Femur (tissue), 1 donor: ENCODE results near the gene PTPRG.

Source experiments
- DNase-seq: peaks from one replicate; pipeline ENCODE4 v3.0.0-alpha.2; 2017

PTPRG gene

DNA sequence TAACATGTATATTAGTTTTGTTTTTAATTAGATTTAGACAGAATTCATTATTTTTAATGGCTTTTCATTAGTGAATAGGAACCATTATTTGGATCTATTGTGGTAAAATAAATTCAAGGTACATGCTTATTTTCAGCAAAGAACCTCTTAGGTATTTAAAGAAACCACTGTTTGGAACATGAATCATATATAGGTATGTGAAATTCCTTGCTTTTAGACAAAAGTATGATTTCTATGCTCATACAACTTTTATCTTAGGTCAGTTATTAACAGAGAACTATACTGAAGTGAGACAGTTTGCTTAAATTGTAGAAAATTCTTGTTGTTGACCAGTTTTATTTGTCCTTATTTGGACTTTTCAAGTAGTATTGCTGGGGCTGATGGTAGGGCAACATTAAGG lies 422.1 kb downstream of the PTPRG start:
- no peak for DNase-seq

DNA sequence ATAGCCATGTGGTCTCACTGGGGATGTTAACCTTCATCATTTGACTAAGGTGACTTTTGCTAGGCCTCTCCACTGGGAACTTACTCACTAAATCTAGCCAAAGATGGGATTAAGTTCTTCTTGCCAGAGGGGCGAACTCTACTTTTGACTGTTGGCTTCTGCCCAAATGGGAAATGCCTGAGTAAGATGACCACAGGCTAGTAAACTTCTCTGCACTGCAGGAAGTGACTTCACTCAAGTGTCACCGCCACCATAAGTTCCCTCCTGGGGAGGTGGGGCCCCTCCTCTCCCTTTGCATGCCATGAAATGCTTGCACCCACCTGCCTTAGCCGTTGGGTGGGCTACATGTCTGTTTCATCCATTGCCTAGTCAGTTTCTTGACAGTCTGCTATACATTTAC lies 423.6 kb downstream of the PTPRG start:
- no peak for DNase-seq

DNA sequence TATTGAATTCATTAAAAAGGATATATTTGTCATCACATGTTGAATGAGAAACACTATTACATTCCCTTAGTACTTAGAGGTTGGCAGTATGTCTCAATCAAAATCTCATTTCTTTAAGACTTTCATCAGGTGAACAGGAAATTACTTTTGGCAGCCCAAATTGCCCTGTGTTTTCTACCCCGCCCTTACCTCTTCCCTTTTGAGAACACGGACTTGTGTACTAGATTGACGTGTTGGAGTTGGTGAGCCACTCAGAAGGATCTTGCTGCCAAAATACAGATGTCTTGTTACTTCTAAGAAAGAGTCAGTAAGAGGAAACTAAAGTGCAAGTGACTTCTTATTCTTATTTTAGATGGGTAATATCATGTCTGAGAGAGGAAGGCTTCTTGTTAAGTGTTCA lies 425.1 kb downstream of the PTPRG start:
- no peak for DNase-seq

DNA sequence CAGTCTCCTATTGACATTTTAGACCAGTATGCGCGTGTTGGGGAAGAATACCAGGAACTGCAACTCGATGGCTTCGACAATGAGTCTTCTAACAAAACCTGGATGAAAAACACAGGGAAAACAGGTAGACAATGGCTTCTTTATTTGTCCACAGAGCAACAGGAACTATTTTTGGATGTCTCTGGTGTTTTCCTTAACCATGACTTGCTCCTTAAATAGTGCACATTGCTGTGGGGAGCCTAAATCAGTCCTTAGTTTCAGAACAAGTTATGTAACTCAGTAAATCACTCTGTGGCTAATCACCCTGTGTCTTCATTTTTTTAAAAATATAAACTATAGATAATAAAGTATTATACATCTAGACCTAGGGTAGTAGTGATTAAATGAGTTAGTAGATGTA lies 428.3 kb downstream of the PTPRG start:
- no peak for DNase-seq

DNA sequence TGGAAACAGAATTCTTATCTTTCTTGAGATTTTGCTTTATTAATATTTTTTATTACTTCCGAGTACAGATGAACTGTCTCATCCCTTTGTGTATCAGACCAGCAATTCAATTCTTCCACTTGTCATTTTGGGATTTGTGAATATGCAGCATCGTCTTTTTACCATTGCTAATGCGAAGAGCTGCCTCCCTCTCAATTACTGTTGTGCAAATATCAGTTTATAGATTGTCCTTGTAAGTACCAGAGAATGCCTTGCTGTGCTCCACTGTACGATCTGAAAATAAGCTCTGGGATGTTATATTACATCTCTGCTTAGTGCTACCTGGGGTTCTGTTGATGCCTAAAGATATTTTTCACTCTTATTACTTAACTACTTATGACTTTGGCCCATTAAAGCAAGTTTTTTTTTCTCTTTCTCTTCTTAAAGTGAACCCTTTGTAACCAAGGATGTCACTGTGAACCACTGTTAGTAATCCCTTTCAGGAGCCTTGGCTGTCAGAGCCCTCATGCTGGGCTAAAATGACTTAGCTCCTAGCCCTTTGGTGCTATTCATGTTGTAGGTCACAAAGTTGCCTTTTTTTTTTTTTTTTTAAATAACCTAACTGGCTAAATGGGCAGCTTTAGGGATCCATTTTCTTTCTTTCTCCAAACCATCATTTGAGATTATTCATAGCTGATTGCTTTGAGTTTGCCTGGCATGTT lies 429.1 kb downstream of the PTPRG start:
- no peak for DNase-seq

DNA sequence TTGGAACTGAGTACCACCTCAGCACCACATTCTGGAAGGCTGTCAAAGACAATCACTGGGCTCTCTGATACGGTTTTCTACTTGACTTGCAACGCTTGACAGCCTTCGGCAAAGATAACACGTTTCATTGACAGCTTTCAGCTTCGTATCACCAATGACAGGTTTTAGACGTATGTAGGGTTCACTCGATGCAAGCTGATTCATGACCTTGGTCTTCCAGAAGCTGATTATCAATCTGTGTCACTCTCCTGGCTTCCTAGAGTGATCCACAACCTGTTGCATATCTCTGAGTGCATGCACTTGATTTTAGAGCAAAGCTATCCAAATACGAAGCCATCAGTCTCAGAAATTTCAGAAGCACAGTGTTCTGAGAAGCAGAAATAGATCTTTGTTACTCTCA lies 430.3 kb downstream of the PTPRG start:
- DNase-seq, result no peak

DNA sequence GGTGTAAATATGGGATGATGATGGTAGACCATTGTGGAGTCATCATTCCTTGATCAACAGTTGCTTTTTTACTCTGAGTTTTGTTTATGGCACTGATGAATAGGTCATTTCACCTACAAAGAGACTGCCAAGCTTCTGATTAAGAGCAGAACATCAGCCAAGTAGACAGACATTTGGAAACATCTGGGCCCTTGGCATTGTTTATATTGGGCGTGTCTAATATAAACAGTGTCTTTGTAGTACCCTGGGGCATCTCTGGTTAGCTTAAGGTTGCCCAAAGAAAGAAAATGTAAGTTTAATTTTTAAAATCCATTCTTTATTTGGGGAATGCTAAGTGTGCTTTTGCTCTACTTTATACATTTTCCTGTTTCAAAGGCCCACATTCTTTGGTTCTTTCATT lies 435.0 kb downstream of the PTPRG start:
- no peak for DNase-seq

DNA sequence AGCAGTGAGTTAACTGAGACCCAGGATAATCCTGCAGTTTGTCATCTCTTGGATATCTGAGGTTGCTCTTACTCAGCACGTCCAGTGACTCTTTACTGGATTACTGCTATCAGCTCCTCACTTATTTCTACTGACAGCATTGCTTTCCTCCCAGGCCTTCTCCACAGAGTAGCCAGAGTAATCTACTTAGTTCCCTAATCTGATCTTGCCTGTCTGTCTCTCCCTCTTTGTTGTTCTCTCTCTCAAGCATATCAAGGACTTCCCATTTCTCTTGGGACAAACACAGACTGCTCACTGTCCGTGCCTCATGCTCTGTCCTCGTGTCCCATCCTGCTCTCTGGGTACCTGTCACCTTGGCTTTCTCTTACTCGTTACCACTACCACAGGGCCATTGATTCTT lies 435.7 kb downstream of the PTPRG start:
- no peak for DNase-seq

DNA sequence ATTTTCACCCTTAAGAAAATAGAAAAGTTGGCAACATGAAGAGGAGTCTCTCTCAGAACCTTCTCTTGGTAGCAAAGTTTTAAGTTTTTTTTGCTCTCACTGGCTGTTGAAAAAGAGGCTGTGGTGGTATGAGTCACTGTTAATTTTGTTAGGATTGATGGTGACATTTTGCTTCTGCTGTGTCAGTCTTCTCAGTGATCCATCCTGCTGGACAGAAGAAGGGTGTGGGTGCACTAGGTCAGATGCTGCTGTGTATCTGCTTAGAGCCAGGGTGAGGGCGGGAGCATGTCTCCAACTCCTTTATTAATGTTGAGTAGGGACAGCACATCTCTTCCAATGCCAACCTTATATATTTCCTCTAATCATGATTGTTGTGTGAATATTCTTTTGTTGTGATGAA lies 442.5 kb downstream of the PTPRG start:
- DNase-seq, result no peak

DNA sequence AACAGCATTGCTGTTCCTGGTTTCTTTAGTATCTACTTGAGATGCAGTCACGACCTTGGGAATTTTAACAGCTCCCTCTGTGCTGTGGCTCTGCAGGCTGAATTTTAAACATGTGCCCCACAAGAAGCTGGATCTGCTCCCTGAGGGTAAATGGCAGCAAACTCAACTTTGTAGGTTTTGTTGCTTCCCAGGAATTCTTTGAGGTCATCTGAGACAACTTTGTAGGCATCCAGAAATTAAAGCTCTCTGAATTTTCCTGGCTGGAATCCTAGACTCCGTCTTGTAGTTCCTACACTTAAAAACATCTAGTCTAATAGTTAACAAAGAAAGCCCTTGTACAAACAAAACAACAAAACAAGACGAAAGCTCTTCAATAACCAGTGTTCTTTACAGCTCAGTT lies 445.7 kb downstream of the PTPRG start:
- peak; percentile 29 for DNase-seq

DNA sequence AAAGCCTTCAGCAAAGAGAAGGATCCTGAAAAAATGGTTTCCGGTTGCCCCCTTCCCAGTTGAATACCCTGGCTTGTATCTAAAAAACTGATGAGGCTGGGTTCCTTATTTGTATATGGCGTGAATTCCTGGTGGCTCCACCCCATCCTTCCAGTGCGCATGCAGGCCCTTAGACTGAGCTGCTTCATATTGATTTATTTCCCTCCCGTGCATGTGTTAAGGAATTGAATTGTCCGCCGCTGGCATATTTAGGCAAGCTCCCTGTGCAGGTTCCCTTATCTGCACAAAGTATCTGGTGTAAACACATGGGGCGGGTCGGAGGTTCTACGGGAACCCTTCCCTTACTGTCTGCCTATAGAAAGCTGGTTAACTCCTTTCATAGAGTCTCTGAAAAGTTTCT lies 449.6 kb downstream of the PTPRG start:
- no peak for DNase-seq

DNA sequence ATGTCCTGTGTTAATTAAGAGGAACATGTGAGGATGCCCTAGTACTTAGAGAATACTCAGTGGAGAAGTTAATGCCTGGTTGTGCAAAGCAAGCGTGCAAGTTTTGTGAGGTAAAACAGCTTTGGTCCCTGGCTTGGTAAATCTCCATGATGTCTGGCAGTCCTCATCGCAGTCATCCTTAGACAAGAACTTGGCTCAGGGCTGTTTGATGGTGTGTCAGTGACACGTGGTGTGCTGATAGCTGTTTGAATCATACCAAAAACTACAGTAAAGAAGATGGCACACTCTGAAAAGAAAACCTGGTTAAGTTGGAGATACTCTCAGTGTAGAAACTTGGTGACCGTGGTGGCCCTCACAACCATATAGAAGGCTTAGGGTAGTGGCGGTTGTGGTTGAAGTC lies 450.3 kb downstream of the PTPRG start:
- no peak for DNase-seq

DNA sequence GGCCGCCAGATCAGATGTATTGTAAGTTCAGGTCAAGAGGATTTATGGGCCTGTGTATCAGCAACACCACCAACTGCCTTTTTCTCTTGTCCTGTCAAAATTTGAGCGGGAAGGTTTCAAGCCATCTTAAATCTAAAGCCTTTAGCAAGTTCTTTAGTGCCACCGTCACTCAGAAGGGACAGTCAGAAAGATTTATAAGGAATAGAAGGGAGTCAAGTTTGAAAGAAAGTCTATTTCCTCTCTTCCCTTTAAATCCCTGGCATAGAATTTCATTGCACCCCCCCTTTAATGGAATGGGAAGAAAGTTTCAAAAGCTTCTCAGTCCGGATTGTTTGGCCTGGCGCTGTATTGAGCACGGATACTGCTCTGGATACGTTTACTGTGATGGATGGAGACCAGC lies 452.6 kb downstream of the PTPRG start:
- no peak for DNase-seq

DNA sequence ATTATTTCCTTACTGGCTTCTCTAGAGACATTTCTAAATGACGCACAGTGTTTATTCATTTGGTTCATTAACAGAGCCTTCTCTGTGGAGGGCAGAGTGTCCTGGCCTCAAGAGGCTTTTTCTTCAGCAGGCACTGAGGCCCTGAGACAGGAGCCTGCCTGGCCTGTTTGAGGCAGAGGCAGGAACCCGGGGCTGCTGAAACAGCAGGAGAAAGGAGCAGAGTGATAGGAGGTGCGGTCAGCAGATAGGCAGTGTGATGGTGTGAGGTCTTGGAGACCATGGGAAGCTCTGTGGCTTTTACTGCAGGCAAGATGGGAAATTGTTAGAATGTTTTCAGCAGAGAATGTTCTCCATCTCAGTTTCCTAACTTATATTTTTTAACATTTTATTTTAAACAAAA lies 453.7 kb downstream of the PTPRG start:
- no peak for DNase-seq

DNA sequence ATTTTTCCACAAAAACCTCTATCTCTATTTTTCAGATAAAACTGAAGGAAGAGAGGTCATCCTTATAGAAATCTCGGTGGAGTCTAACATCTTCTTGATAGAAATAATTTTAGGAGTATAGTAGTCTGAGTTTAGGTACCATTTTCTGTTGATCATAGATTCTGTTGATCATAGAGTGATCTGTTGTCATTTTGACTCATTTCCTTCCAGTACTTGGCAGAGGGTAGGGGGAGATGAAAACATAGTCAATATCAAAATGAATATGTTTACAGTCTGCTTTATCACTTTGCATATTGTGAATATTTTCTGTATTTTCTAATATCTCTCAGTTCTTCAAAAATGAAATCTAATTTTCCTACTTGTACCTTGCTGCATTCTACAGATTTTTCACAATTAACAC lies 458.5 kb downstream of the PTPRG start:
- no peak for DNase-seq

DNA sequence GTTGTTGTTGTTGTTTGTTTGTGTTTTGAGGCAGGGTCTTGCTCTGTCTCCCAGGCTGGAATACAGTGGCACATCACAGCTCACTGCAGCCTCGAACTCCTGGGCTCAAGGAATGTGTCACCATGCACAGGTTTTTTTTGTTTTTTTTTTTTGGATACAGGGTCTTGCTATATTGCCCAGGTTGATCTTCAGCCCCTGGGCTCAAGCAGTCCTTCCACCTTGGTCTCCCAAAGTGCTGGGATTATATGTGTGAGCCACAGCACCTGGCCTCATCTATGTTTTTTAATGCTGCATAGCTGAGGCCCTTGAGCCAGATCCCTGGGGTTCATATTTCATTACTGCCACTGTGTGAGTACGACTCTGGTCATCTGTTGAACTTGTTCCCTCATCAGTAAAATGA lies 459.3 kb downstream of the PTPRG start:
- DNase-seq, result no peak

DNA sequence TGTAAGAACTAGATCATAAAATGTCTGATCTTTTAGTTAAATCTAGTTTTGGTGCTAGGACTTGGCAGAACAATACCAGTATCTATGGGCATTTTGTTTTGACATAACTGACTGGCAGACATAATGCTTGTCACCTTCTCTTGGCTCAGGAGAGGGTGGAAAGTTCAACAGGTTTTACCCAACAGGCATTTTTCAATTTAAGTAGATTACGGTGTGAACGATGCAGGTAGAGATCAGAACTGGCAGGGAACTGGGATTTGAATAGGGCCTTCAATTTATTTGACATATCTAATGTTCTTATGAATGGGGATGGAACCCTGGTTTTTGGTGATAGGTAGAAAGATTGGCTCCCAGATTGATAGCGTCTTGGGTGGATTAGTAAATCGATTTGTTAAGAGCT lies 460.9 kb downstream of the PTPRG start:
- DNase-seq, result no peak

DNA sequence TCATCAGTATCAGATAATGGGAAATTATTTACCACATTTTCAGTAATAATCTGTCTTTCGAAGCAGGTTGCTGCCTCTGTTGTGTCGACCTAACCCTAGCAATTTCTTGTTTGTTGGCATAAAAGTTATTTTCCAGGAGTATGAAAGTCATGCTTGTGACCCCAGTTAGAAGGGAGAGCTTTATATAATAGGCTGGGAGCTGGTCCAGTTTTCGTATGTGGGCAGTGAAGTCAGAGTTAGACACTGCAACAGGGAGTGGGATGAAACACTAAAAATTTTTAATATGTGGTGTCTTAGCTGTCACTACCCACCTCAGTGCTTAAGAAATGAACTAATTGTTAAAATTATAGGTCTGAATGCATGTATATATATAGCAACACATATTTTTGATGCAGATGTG lies 463.5 kb downstream of the PTPRG start:
- no peak for DNase-seq

DNA sequence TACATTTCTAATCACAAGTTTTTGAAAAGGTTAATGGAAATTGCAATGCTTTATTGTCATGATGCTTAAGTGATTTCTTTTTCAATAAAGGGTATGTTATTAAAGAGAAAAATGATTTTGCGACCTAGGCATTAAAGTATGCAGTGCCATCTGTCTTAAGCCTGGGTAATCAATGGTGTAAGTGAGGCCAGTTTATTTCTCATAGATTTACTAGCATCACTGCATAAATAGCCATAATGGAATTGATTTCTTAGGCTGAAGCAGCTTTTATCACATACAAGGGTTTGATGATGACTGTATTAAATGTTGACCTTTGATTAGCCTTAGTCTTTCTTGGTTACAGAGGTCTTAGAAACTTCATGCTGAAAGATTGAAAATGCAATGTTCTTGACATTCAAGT lies 464.5 kb downstream of the PTPRG start:
- no peak for DNase-seq

DNA sequence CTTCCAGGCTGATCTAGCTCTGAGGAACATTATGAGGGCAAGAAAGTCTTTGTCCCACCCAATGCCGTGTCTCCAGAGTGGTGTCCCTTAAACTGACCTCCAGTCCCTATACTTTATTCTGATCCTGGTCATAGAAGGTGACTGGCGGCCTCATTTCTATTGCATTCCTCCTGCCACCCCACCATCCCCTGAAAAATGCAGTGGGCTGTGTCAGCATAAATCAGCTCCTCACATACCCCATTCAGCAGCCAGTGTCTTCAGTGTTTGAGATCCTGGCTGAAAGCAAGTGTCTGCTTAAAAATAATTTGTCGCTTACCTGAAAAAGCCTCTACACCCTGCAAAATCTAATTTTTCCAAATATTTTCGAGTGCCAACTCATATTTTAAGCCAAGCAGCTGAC lies 465.9 kb downstream of the PTPRG start:
- no peak for DNase-seq

DNA sequence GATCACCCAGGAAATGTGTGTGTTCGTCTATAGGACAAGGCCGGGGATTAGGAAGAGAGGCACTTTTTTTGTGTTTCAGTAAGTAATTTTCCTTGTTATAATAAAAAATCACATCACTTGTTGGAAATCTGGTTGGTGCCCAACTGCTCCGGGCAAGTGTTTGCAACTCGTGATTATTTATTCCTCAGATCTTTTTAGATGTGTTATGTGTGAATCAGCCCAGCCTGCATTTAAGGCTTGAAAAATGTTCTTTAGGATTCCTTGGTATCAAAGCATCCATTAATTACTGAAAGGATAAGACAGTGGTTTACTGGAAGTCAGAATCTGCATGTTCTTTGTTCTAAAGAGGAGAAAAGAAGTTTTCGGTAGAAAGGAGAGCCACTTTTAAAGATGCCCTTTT lies 466.4 kb downstream of the PTPRG start:
- DNase-seq, result no peak

DNA sequence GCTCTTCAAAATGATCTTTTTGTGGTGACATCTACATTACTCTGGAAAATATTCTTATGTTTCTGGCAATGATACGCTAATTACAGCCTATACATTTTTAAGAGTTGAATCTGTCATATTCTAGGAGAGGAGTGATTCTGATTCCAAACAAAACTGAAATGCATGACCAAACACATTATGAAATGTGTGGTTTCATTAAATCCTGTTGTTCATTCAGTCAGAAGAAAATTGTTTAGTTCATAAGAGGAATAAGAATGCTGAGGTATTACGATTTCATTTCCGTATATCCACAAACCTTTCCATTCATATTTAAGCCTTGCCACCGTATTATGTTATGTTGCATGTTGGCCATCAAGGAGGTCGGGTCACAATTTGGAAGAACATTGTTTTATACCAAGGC lies 466.9 kb downstream of the PTPRG start:
- no peak for DNase-seq

DNA sequence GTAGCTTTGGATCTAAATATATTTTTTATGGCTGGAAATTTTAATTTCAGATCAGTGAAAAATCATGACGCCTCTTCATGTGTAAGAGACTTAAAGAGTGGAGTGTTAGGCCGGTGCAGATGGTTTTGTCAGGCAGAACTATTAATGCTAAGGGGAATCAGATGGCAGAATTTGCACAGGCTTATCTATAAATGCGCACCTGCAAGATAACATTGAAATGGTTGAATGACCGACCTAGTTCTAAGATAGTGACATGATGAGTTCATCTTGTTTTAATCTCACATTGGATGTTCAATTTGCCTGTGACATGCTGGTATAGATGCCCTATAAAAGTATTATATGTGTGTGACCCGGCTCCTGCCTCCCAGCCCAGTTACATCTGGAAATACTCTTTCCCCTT lies 471.4 kb downstream of the PTPRG start:
- no peak for DNase-seq

DNA sequence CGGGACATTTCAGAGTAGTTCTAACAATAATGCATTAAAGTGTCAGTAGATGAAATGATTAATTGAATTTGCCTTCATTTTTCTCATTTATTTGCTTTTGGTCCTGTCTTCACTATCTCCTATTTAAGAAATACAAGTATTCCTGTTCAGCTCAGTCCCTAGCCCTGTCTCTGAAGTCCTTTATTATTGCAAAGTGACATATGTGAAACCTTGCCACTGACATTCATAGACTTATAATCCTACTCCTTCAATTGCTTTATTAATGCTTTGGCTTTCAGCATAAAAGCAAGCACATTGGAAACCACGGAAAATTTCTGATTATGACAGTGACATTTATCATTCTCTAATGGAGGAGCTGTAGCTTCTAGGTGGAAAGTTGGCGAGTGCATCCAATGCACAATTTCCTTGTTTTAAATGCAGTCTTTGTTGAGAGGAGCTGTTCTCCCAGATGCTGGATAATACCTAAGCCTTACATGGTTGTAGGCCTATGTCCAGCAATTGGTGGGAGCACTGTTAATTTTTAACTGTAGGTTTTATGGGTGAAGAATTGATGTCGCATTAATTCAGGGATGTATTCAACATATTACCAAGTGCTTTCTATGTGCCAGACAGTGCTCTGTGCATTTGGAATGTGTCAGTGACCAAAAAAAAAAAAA lies 474.2 kb downstream of the PTPRG start:
- no peak for DNase-seq

DNA sequence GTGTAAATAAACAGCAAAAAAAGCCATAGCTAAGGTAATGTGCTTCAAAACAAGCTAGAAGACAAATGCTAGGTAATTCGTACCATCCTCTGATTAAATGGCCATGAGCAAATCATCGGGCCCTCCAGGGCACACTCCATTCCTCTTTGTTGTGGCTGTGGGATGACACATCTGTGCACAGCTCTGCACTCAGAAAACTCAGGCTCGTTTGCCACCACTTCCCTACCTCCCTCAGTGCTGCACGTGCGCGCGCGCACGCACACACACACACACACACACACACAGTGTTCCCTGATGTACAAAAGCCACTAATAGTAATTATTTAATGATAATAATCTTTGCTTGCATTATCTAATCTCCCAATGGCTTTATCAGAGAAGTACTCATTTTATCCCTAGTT lies 475.4 kb downstream of the PTPRG start:
- DNase-seq, result no peak
